ENCODE measurements around the gene BMERB1. TPM values are rescaled to one million over a fixed set of nuclear protein-coding genes. Genes with fewer than 3 reads are reported as not detected.

Gene BMERB1
- total RNA-seq, 1 donor from 2014 or later, result 60.7 TPM

GRCh38 chr16:15586716-15587115 lies 152.3 kb downstream of the BMERB1 start:
- DNase-seq (ENCODE audit: low spot score), result no peak

GRCh38 chr16:15587152-15587825 lies 152.9 kb downstream of the BMERB1 start:
- DNase-seq (ENCODE audit: low spot score), result peak; percentile 68

GRCh38 chr16:15592324-15592723 lies 157.9 kb downstream of the BMERB1 start:
- no peak for DNase-seq (ENCODE audit: low spot score)

GRCh38 chr16:15593235-15593634 lies 158.8 kb downstream of the BMERB1 start:
- DNase-seq (ENCODE audit: low spot score), result no peak

GRCh38 chr16:15594711-15595320 lies 160.4 kb downstream of the BMERB1 start:
- DNase-seq (ENCODE audit: low spot score), result no peak

- peak; percentile 57 for DNase-seq (ENCODE audit: low spot score)
Observed at GRCh38 chr16:15597135-15597534, 162.7 kb downstream of the BMERB1 start.

- peak; percentile 81 for DNase-seq (ENCODE audit: low spot score)
Observed at GRCh38 chr16:15597822-15598647, 163.6 kb downstream of the BMERB1 start.

- peak; percentile 35 for DNase-seq (ENCODE audit: low spot score)
Observed at GRCh38 chr16:15598648-15599190, 164.3 kb downstream of the BMERB1 start.

- DNase-seq (ENCODE audit: low spot score), result peak; percentile 79
Observed at GRCh38 chr16:15599303-15600070, 165.1 kb downstream of the BMERB1 start.

- peak; percentile 53 for DNase-seq (ENCODE audit: low spot score)
Observed at GRCh38 chr16:15601212-15601879, 167.0 kb downstream of the BMERB1 start.

GRCh38 chr16:15602285-15603044 lies 168.1 kb downstream of the BMERB1 start:
- DNase-seq (ENCODE audit: low spot score), result peak; percentile 2

- DNase-seq (ENCODE audit: low spot score), result peak; percentile 64
Observed at GRCh38 chr16:15604460-15605440, 170.4 kb downstream of the BMERB1 start.

- DNase-seq (ENCODE audit: low spot score), result peak; percentile 74
Observed at GRCh38 chr16:15605839-15606517, 171.6 kb downstream of the BMERB1 start.

GRCh38 chr16:15606518-15607220 lies 172.3 kb downstream of the BMERB1 start:
- DNase-seq (ENCODE audit: low spot score), result peak; percentile 87

GRCh38 chr16:15607221-15607699 lies 172.9 kb downstream of the BMERB1 start:
- DNase-seq (ENCODE audit: low spot score), result peak; percentile 37

GRCh38 chr16:15607700-15608396 lies 173.5 kb downstream of the BMERB1 start:
- DNase-seq (ENCODE audit: low spot score), result peak; percentile 86
